ENCODE measurements around the gene RASL10B. TPM values are rescaled to one million over a fixed set of nuclear protein-coding genes. Genes with fewer than 3 reads are reported as not detected.

RASL10B gene
- total RNA-seq, 2 experiments from 2014 or later: not detected

DNA sequence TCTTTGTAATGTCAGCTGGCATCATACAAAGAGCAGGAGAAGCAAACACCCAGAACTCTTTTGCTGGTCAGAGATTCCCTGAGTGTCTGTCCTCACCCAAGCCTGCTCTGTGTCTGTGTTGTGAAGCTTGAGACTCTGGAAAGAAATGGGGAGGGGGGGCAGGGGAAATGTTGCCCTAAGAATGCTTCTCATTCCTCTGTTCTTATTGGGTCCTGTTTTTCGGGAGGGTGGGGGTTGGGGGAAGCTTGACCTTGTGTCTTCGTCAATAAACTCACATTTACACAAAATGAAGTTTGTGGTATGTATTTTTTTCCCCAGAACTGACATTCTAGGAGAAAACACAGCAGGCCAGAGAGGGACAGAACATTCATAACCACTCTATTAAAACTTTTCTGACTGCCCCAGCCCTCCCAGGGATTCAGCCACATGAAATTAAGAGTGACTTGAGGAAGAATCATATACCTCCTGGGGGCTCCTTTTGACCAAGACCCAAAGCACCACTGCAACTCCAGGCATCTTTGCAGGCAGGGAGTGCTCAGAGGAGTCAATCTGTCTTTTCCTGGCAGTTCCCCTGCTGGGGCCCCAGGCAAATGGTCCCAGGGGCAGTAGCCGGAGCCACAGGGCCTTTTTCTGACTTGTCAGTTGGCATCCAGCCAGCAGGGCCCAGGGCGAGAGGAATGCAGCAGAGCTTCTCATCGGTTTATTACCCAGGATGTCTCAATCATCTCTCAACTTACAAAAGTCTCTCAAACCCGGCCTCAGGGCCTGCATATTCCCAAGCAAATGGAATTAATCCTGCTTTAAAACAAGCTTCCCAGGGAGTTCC, 5.1 kb upstream of the RASL10B start:
- ChIA-PET CTCF (ENCODE audit: unreplicated experiment) (no interaction called here), POLR2A (interaction anchor here (0.6 to 1.5 kb wide), 2 partner anchors 14 to 19 kb away, joined by 3 to 6 read pairs; no protein-coding TSS in a partner anchor)
- Histone ChIP-seq H3K9me2 (ENCODE audit: insufficient read depth, low read length) (no peaks in the 10 kb centered on the region), H2AFZ (ENCODE audit: low read length) (no peak overlapping the region), H3K27ac (ENCODE audit: low read depth, low read length, poor library complexity, severe bottlenecking) (peak overlapping the region; percentile 32), H4K20me1 (ENCODE audit: insufficient read depth, low read length) (no peaks in the 10 kb centered on the region), H3K4me1 (ENCODE audit: insufficient read depth, low read length, poor library complexity, severe bottlenecking) (peaks cover 24% of the 10 kb centered on the region), H3K9me3 (ENCODE audit: low read length) (no peaks in the 10 kb centered on the region), H3K4me2 (ENCODE audit: low read length) (peak overlapping the region; percentile 55), H3K4me3 (ENCODE audit: low read depth, low read length, poor library complexity, severe bottlenecking) (no peak overlapping the region), H3K79me2 (ENCODE audit: insufficient read depth, low read depth, low read length) (no peaks in the 10 kb centered on the region), H3K36me3 (ENCODE audit: insufficient read depth, low read length) (peaks cover 35% of the 10 kb centered on the region)
- intact Hi-C loops (cut with micrococcal nuclease; ENCODE audit: unreplicated experiment): no loop called here
- TF ChIP-seq, protein P1, sequence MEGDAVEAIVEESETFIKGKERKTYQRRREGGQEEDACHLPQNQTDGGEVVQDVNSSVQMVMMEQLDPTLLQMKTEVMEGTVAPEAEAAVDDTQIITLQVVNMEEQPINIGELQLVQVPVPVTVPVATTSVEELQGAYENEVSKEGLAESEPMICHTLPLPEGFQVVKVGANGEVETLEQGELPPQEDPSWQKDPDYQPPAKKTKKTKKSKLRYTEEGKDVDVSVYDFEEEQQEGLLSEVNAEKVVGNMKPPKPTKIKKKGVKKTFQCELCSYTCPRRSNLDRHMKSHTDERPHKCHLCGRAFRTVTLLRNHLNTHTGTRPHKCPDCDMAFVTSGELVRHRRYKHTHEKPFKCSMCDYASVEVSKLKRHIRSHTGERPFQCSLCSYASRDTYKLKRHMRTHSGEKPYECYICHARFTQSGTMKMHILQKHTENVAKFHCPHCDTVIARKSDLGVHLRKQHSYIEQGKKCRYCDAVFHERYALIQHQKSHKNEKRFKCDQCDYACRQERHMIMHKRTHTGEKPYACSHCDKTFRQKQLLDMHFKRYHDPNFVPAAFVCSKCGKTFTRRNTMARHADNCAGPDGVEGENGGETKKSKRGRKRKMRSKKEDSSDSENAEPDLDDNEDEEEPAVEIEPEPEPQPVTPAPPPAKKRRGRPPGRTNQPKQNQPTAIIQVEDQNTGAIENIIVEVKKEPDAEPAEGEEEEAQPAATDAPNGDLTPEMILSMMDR (conservative IDR thresholded peaks at IDR 0.05; ENCODE audit: low read length): no peak
- TF ChIP-seq EZH2phosphoT487 (IDR thresholded peaks at IDR 0.05; ENCODE audit: borderline replicate concordance, low read depth, low read length): no peak
- peak; percentile 34 for DNase-seq (ENCODE audit: low spot score)
- BruUV-seq (replicated peaks): no TSS peak

GRCh38 chr17:35726953-35727460, 4.4 kb upstream of the RASL10B start:
- POLR2A ChIA-PET: interaction anchor here (1.5 kb wide), 1 partner anchor 13 kb away, joined by 3 read pairs; no protein-coding TSS in a partner anchor
- H3K4me2 ChIP-seq (ENCODE audit: low read length): peak overlapping the region; percentile 55

More at GRCh38 chr17:35726953-35727460, 4.4 kb upstream of the RASL10B start:
- no TSS peak for BruUV-seq (replicated peaks)
- Histone ChIP-seq H4K20me1 (ENCODE audit: insufficient read depth, low read length) (no peaks in the 10 kb centered on the region), H3K4me1 (ENCODE audit: insufficient read depth, low read length, poor library complexity, severe bottlenecking) (peaks cover 24% of the 10 kb centered on the region), H3K36me3 (ENCODE audit: insufficient read depth, low read length) (peaks cover 35% of the 10 kb centered on the region; the same call in 1 of the 2 replicates), H3K27ac (ENCODE audit: low read depth, low read length, poor library complexity, severe bottlenecking) (peak overlapping the region; percentile 32), H3K4me3 (ENCODE audit: low read depth, low read length, poor library complexity, severe bottlenecking) (no peak overlapping the region), H3K79me2 (ENCODE audit: insufficient read depth, low read depth, low read length) (no peaks in the 10 kb centered on the region), H3K9me2 (ENCODE audit: insufficient read depth, low read length) (no peaks in the 10 kb centered on the region), H2AFZ (ENCODE audit: low read length) (no peak overlapping the region), H3K9me3 (ENCODE audit: low read length) (no peaks in the 10 kb centered on the region)
- CTCF ChIA-PET (ENCODE audit: unreplicated experiment): no interaction called here
- intact Hi-C loops (cut with micrococcal nuclease; ENCODE audit: unreplicated experiment): no loop called here
- TF ChIP-seq EZH2phosphoT487 (IDR thresholded peaks at IDR 0.05; ENCODE audit: borderline replicate concordance, low read depth, low read length): no peak
- TF ChIP-seq, protein P1 (conservative IDR thresholded peaks at IDR 0.05; ENCODE audit: low read length): no peak
- no peak for DNase-seq (ENCODE audit: low spot score)

Measured in OCI-LY7 (cell line).